ENCODE measurements around the gene ACTG1. TPM values are rescaled to one million over a fixed set of nuclear protein-coding genes. Genes with fewer than 3 reads are reported as not detected.

ACTG1 gene
- total RNA-seq, 4 donors from 2014 or later = 2,372 to 2,875 (median 2,670) TPM

- H3K9me3 ChIP-seq = no peaks in the 10 kb centered on the region
- no peaks in the 10 kb centered on the region for H3K4me1 ChIP-seq
- WGBS, 2 donors = 85 to 89% methylated on average over 36 to 37 of the region's 43 CpGs
- no peak overlapping the region for H3K27ac ChIP-seq
- no peak for DNase-seq (ENCODE audit: low spot score in 2 of 2)
- H3K27me3 ChIP-seq = no peaks in the 10 kb centered on the region
- no peak overlapping the region for H3K4me3 ChIP-seq
- H3K36me3 ChIP-seq = peaks cover 0 to 68% (median 0%) of the 10 kb centered on the region in 3 donors
- TF ChIP-seq EP300 (IDR thresholded peaks at IDR 0.05) (no peak), CTCF (IDR thresholded peaks at IDR 0.05) (no peak), POLR2A (IDR thresholded peaks at IDR 0.05) (no peak)
Observed at GRCh38 chr17:81460856-81461460, 51.6 kb downstream of the ACTG1 start.

Other genes starting within 250 kb of the ACTG1 start
- gene SLC38A10, start 217.5 kb downstream of the ACTG1 start, total RNA-seq = 100 to 1,000 TPM in 2 of 4 donors, 10 to 100 TPM in 2; 80.0 to 149 (median 123) TPM
- 10 to 100 TPM; 15.1 to 38.7 (median 27.4) TPM for gene BAHCC1, start 117.3 kb downstream of the ACTG1 start, total RNA-seq
- gene FSCN2, start 15.6 kb upstream of the ACTG1 start, total RNA-seq = 1 to 10 TPM in 3 of 4 donors, under 1 TPM in 1; 0.42 to 4.4 (median 3.7) TPM
- 10 to 100 TPM; 20.1 to 41.7 (median 26.7) TPM for gene FAAP100, start 39.6 kb upstream of the ACTG1 start, total RNA-seq
- gene NPLOC4, start 124.3 kb upstream of the ACTG1 start, total RNA-seq = 10 to 100 TPM; 51.1 to 79.2 (median 62.1) TPM
- under 1 TPM in 2 of 4 donors, not detected in 2; 0.22 to 0.84 TPM for gene TSPAN10, start 124.4 kb upstream of the ACTG1 start, total RNA-seq
- not detected for gene PDE6G, start 143.7 kb upstream of the ACTG1 start, total RNA-seq
- gene OXLD1, start 153.8 kb upstream of the ACTG1 start, total RNA-seq = 10 to 100 TPM; 31.4 to 38.1 (median 35.8) TPM
- 10 to 100 TPM; 10.9 to 35.7 (median 14.4) TPM for gene CCDC137, start 153.9 kb upstream of the ACTG1 start, total RNA-seq
- gene ARL16, start 171.0 kb upstream of the ACTG1 start, total RNA-seq = 10 to 100 TPM; 22.1 to 37.9 (median 34.3) TPM
- 100 to 1,000 TPM in 2 of 4 donors, 10 to 100 TPM in 2; 75.2 to 166 (median 104) TPM for gene HGS, start 171.2 kb upstream of the ACTG1 start, total RNA-seq
- 10 to 100 TPM; 26.1 to 63.3 (median 35.8) TPM for gene MRPL12, start 190.6 kb upstream of the ACTG1 start, total RNA-seq
- gene SLC25A10, start 199.5 kb upstream of the ACTG1 start, total RNA-seq = 10 to 100 TPM; 10.8 to 32.1 (median 22.6) TPM